Stimulated activated CD4-positive, alpha-beta T cell treated with anti-CD3 and anti-CD28 coated beads, TNF-alpha, amount 100 ng/mL, for 24 hours (primary cell): ENCODE results near the gene C5AR1.
"Not testable (repeated sequence)": the region's sequence is repeated elsewhere in the genome, so short reads cannot be mapped to it uniquely, and the experiment has no call there.

Source experiments
- DNase-seq, 3 experiments: peaks; one replicate each; pipeline ENCODE4 v3.0.0-alpha.2; 2020; ENCODE audit warnings: low read depth in 3 of 3

The C5AR1 gene

DNA sequence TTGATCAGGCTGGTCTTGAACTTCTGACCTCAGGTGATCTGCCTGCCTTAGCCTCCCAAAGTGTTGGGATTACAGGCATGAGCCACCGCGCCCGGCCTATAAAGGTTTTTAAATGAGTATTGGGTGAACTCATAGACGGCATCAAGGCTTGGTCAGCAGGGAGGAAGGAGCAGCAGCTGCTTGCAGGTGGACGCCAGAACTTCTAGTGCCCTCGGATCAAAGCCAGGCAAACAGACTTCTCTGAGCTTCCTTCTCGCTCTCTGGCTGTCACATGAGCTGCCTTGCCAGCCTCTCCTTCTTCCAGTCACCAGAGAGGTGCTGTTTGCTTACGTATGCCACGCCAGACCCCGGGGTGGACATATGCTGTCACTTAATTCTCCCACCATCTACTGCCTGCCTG lies 55.8 kb downstream of the C5AR1 start:
- DNase-seq = not testable (repeated sequence)

DNA sequence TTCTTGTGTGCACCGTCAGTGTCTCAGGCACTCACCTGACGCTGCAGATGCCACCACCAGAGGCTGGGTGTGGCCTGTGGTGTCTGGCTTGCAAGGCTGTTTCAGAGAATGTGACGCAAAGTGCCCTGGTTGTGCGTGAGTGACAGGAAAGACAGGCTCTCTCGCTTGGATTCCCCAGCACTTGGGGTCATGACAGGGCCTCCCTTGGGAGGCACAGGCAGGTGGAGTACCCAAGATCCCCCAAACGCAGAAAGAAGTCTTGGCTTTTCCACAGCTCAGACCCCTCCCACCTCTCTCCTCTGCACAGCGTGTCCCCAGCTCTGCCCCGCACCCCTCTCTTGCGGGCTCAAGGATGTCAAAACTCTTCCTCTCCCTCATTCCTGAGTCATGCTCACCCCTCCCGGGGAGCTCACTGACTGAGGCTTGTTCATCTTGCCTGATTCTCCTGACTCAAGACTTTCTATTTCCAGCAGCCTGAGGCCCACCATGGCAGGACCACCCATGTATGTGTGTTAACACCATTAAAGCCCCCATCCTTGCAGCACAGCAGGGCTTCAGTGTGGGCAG lies 60.5 kb downstream of the C5AR1 start:
- no peak for DNase-seq

DNA sequence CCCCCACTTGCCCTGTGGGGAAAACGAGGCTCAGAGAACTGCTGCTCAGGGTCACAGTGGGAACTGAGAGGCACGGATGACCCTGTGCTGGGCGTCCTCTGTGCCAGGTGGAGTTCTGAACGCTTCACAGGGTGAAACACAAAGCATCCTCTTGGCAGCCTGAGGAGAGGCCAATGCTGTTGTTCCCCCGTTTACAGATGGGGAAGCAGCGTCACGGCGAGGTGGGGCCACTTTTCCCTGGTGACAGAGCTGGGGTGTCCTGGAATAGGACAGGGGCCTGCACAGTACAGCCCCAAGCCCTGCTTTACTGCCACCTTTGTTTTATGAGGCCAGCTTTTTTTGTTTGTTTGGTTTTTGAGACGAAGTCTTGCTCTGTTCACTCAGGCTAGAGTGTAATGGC lies 61.6 kb downstream of the C5AR1 start:
- no peak for DNase-seq
